Hepatocyte (in vitro differentiated cells): Measurements from ENCODE around the gene SAXO2.

Source experiments
- EZH2 ChIP-seq: fragments of 200-600 bp; sonication (generic); IDR thresholded peaks from 2 replicates; pipeline ENCODE4 v1.6.1; 2016; ENCODE audit warnings: antibody characterized with exemption, mild to moderate bottlenecking, borderline replicate concordance
- EZH2phosphoT487 ChIP-seq: fragments of 200-600 bp; sonication (generic); IDR thresholded peaks from one replicate; pipeline ENCODE4 v1.6.1; 2018; ENCODE audit warnings: antibody characterized with exemption, mild to moderate bottlenecking, low read depth, moderate library complexity; ENCODE audit not compliant: unreplicated experiment, severe bottlenecking
- TF ChIP-seq, protein P1 (sequence below): fragments of 200-600 bp; sonication (generic); IDR thresholded peaks from 2 replicates; pipeline ENCODE4 v1.5.1; 2016; ENCODE audit warnings: antibody characterized with exemption, mild to moderate bottlenecking; ENCODE audit not compliant: poor library complexity

- TF ChIP-seq, protein P1, sequence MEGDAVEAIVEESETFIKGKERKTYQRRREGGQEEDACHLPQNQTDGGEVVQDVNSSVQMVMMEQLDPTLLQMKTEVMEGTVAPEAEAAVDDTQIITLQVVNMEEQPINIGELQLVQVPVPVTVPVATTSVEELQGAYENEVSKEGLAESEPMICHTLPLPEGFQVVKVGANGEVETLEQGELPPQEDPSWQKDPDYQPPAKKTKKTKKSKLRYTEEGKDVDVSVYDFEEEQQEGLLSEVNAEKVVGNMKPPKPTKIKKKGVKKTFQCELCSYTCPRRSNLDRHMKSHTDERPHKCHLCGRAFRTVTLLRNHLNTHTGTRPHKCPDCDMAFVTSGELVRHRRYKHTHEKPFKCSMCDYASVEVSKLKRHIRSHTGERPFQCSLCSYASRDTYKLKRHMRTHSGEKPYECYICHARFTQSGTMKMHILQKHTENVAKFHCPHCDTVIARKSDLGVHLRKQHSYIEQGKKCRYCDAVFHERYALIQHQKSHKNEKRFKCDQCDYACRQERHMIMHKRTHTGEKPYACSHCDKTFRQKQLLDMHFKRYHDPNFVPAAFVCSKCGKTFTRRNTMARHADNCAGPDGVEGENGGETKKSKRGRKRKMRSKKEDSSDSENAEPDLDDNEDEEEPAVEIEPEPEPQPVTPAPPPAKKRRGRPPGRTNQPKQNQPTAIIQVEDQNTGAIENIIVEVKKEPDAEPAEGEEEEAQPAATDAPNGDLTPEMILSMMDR = no peak
- no peak for TF ChIP-seq EZH2phosphoT487
- no peak for TF ChIP-seq EZH2
Measured at GRCh38 chr15:82272154-82272553, 9.5 kb downstream of the SAXO2 start.
